Psoas muscle (tissue), 8 donors: ENCODE results near the gene MFSD6. TPM values are rescaled to one million over a fixed set of nuclear protein-coding genes. Genes with fewer than 3 reads are reported as not detected.

Experiments used
- ATAC-seq, 4 donors: fragments of 200-7000 bp; cut with Tn5 transposase; one replicate each; pipeline ENCODE4 v1.9.1; 2020; ENCODE audit warnings: moderate library complexity in 3 of 4, mild to moderate bottlenecking in 2 of 4
- DNase-seq, 2 donors: peaks; one replicate each; pipeline ENCODE4 v3.0.0-alpha.2; 2020
- H3K27ac ChIP-seq: fragments of 200-600 bp; one replicate; pipeline ENCODE4 v1.8.0; 2022
- H3K27me3 ChIP-seq, 3 donors: fragments of 200-600 bp in 1 of 3; one replicate each; pipeline versions ENCODE4 v1.6.1 to v1.8.0; 2013 to 2022; ENCODE audit warnings: low read length in 2 of 3, mild to moderate bottlenecking in 2 of 3, moderate library complexity in 1 of 3; ENCODE audit not compliant: insufficient read depth in 3 of 3
- H3K36me3 ChIP-seq, 2 donors: fragments of 200-600 bp in 1 of 2; one replicate each; pipeline versions ENCODE4 v1.6.1 to v1.8.0; 2013 to 2022; ENCODE audit warnings: low read depth in 1 of 2, mild to moderate bottlenecking in 1 of 2, moderate library complexity in 1 of 2; ENCODE audit not compliant: insufficient read depth in 1 of 2
- H3K4me1 ChIP-seq: fragments of 200-600 bp; one replicate; pipeline ENCODE4 v1.8.0; 2022
- H3K4me3 ChIP-seq: fragments of 200-600 bp; one replicate; pipeline ENCODE4 v1.8.0; 2022; ENCODE audit warnings: mild to moderate bottlenecking
- H3K9me3 ChIP-seq: fragments of 200-600 bp; one replicate; pipeline ENCODE4 v1.8.0; 2022
- CTCF ChIP-seq: fragments of 200-600 bp; IDR thresholded peaks from one replicate; pipeline ENCODE4 v1.8.0; 2022; ENCODE audit warnings: antibody characterized with exemption
- WGBS, 3 donors: extraction: QIAGEN DNeasy Blood & Tissue Kit; methylation state at CpG; one replicate each; pipeline versions ENCODE4 v1.1.6 to v1.1.7; 2013; 5-methylcytosine and 5-hydroxymethylcytosine counted together
- intact Hi-C, 2 donors: fragments of 100-400 bp; cut with DNase I; formaldehyde crosslinking; loops; one replicate each; pipeline versions ENCODE4 v1.11.0 to v1.14.2; 2022
- polyA plus RNA-seq, 3 donors: library from polyadenylated mRNA; stranded (reverse); fragments of 200-250 nt; gene quantifications; one replicate each; pipeline ENCODE4 v1.2.3, GENCODE V29; 2013
- total RNA-seq, 4 donors: library from RNA; stranded (reverse); fragmentation: NEBNext Ultra II Directional in 2 of 4; extraction: Animal tissue kit (Norgen Biotek cat#: 25700) in 2 of 4; gene quantifications; one replicate each; pipeline versions ENCODE4 v1.2.1 to v1.2.4, GENCODE V29; 2021 to 2023
- donor health status: healthy with polysubstance abuse.
- donor health status: DM: no; HTN: no; CAD: no; lungs with moderate emphysema.
- donor health status: Bipolar disorder and iron deficiency.
- donor health status: healthy.
- donor health status: DM: yes; HTN: yes; CAD: no.
- donor health status: DM: no; HTN: no; CAD: no.
- donor health status: DM: no; HTN: no; CAD: no.
- donor health status: DM: yes; HTN: yes; CAD: no.

The MFSD6 gene
- total and polyA plus RNA-seq, 7 donors: 2.6 to 9.4 (median 5.0) TPM

- TF ChIP-seq CTCF: no peak
- no peak overlapping the region for H3K27ac ChIP-seq
- ATAC-seq: no peak
- no peaks in the 10 kb centered on the region for H3K27me3 ChIP-seq
- intact Hi-C loops: no loop called here
- DNase-seq: no peak
- H3K36me3 ChIP-seq: no peaks in the 10 kb centered on the region
- 73 to 81% (median 73%) methylated on average over 3 of the region's 3 CpGs for WGBS, 3 donors
- no peaks in the 10 kb centered on the region for H3K9me3 ChIP-seq
- H3K4me3 ChIP-seq: no peak overlapping the region
- no peaks in the 10 kb centered on the region for H3K4me1 ChIP-seq
Observed at GRCh38 chr2:190443778-190444481, 35.8 kb downstream of the MFSD6 start.

GRCh38 chr2:190444976-190445375, 36.8 kb downstream of the MFSD6 start:
- ATAC-seq: no peak
- Histone ChIP-seq H3K27me3 (no peaks in the 10 kb centered on the region), H3K4me3 (no peak overlapping the region), H3K27ac (no peak overlapping the region), H3K4me1 (no peaks in the 10 kb centered on the region), H3K9me3 (no peaks in the 10 kb centered on the region), H3K36me3 (no peaks in the 10 kb centered on the region)
- no peak for TF ChIP-seq CTCF
- DNase-seq: no peak
- intact Hi-C loops: no loop called here
- 80 to 89% (median 88%) methylated on average over 1 of the region's 1 CpG for WGBS, 3 donors

- ATAC-seq (no peak), DNase-seq (no peak)
- intact Hi-C loops: no loop called here
- H3K27me3 ChIP-seq: no peaks in the 10 kb centered on the region
- TF ChIP-seq CTCF: no peak
- no peak overlapping the region for H3K27ac ChIP-seq
- no peaks in the 10 kb centered on the region for H3K9me3 ChIP-seq
- no peaks in the 10 kb centered on the region for H3K4me1 ChIP-seq
- no peaks in the 10 kb centered on the region for H3K36me3 ChIP-seq
- 40 to 64% (median 51%) methylated on average over 2 of the region's 2 CpGs for WGBS, 3 donors
- H3K4me3 ChIP-seq: no peak overlapping the region
Observed at GRCh38 chr2:190446193-190446592, 38.0 kb downstream of the MFSD6 start.

- ATAC-seq: no peak
- Histone ChIP-seq H3K27ac (no peak overlapping the region), H3K4me3 (no peak overlapping the region), H3K36me3 (no peaks in the 10 kb centered on the region), H3K27me3 (no peaks in the 10 kb centered on the region), H3K9me3 (no peaks in the 10 kb centered on the region), H3K4me1 (no peaks in the 10 kb centered on the region)
- no peak for DNase-seq
- WGBS, 3 donors: 62 to 79% (median 70%) methylated on average over 3 of the region's 3 CpGs
- intact Hi-C loops: no loop called here
- no peak for TF ChIP-seq CTCF
Observed at GRCh38 chr2:190446750-190447516, 38.8 kb downstream of the MFSD6 start.
